BJ (cell line): ENCODE data around the gene AKIRIN2. TPM values are rescaled to one million over a fixed set of nuclear protein-coding genes. Genes with fewer than 3 reads are reported as not detected.

Experiments used
- CTCF ChIA-PET: fragments of 350-600 bp; formaldehyde crosslinking; extraction: SDS; loops from one replicate; lab custom pipeline; 2021; ENCODE audit warnings: antibody characterized with exemption, inconsistent platforms; lab: Yijun Ruan, JAX
- POLR2A ChIA-PET: fragments of 300-600 bp; sonication (Branson Sonifier 250); formaldehyde crosslinking; extraction: SDS; loops from one replicate; lab custom pipeline; 2021; ENCODE audit warnings: antibody characterized with exemption; lab: Charles Lee
- DNase-seq: peaks from one replicate; pipeline ENCODE4 v3.0.0-alpha.2; 2011; ENCODE audit warnings: low read depth
- H3K27me3 ChIP-seq: 2 replicates; pipeline ENCODE4 v1.6.0; 2011; ENCODE audit warnings: low read length; ENCODE audit not compliant: control insufficient read depth, insufficient read depth
- H3K36me3 ChIP-seq: 2 replicates; pipeline ENCODE4 v1.5.1; 2011; ENCODE audit warnings: low read length; ENCODE audit not compliant: control insufficient read depth, insufficient read depth
- H3K4me3 ChIP-seq: 2 replicates; pipeline ENCODE4 v1.5.1; 2011; ENCODE audit warnings: low read depth, mild to moderate bottlenecking, control low read depth, low read length
- polyA plus RNA-seq: library from polyadenylated mRNA; depleted of rRNA; stranded (reverse); fragments of >200 nt; gene quantifications from 2 replicates; pipeline ENCODE4 v1.2.3, GENCODE V29; 2011
- TF ChIP-seq, protein P1 (sequence below): IDR thresholded peaks from 2 replicates; pipeline ENCODE4 v1.5.1; 2011; ENCODE audit warnings: low read depth, mild to moderate bottlenecking, control low read depth, inconsistent platforms, low read length, moderate library complexity; ENCODE audit not compliant: insufficient read depth

AKIRIN2 gene
- polyA plus RNA-seq, 1 experiment: 8.1 TPM

DNA sequence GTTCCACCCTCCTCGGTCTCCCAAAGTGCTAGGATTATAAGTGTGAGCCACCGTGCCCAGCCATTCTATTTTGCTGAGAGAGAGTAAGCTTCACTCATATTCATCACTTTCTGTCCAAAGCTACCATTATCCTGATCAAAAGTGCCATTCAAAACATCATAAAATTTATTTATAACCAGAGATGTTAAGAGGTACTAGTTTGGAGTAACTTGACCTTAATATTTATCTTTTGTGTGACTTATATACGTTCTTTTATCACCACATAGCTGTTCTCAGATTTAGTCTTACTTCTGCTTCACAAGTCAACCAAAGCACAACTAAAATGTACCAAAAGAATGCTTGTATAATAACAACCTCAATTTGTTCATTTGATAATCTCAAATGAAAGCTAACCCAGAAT lies 18.1 kb downstream of the AKIRIN2 start:
- no peak overlapping the region for H3K4me3 ChIP-seq
- H3K27me3 ChIP-seq: no peaks in the 10 kb centered on the region
- no peaks in the 10 kb centered on the region; the same call in 1 of the 2 replicates for H3K36me3 ChIP-seq
- no peak for DNase-seq
- TF ChIP-seq, protein P1, sequence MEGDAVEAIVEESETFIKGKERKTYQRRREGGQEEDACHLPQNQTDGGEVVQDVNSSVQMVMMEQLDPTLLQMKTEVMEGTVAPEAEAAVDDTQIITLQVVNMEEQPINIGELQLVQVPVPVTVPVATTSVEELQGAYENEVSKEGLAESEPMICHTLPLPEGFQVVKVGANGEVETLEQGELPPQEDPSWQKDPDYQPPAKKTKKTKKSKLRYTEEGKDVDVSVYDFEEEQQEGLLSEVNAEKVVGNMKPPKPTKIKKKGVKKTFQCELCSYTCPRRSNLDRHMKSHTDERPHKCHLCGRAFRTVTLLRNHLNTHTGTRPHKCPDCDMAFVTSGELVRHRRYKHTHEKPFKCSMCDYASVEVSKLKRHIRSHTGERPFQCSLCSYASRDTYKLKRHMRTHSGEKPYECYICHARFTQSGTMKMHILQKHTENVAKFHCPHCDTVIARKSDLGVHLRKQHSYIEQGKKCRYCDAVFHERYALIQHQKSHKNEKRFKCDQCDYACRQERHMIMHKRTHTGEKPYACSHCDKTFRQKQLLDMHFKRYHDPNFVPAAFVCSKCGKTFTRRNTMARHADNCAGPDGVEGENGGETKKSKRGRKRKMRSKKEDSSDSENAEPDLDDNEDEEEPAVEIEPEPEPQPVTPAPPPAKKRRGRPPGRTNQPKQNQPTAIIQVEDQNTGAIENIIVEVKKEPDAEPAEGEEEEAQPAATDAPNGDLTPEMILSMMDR: no peak
- CTCF ChIA-PET: interaction anchor here (1.1 kb wide), 1 partner anchor 21 kb away, joined by 3 read pairs; no protein-coding TSS in a partner anchor
- POLR2A ChIA-PET: no interaction called here

DNA sequence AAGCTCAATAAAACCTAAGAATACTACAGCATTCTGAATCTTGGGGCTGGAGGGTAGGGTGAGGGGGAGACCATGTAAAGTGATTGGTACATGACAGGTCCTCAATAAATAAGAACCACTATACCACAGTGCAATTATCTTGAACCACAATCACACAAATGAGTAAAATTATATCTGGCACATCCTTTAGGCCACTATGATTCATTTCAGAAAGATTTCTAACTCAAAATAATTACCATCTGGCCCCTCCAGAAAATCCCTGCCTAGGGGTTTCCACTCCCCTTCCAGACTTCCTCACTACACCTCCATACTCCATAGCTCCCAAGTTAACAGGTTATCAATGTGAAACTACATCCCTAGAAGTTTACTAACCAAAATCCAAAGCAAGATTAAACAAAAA lies 19.7 kb downstream of the AKIRIN2 start:
- TF ChIP-seq, protein P1: no peak

DNA sequence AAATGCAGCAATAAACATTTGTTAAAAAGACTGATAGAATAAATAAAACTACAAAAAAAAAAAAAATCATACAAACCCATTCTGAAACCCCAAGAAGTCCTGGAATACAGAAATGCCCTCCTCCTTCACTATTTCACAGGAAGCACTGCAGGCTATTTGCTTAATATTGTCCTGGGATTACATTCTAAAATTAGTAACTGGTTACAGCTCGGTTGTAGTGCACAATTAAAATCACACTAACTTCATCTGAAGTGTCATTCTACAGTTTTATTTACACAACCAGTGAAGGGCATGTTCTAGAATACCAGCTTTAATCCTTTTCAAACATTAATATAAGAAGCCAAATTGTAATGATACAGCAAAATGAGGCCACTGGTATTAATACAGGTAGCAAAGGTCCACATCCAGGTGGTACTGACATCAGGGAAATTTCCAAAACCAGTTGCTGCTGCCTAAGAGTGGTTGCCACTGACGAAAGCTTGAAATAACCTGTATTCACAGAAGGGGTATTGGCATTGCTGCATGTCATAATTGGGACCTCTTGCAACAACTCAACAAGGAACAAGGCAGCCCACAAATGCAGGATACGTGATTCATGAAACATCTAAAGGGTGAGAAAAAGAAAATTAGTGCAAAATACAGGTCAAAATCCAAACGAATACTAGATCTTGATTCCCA lies 26.9 kb downstream of the AKIRIN2 start:
- Histone ChIP-seq H3K4me3 (no peak overlapping the region), H3K36me3 (peaks cover 6% of the 10 kb centered on the region; the same call in 1 of the 2 replicates), H3K27me3 (no peaks in the 10 kb centered on the region)
- CTCF ChIA-PET: no interaction called here
- TF ChIP-seq, protein P1: no peak
- no peak for DNase-seq
- POLR2A ChIA-PET: no interaction called here

More for the DNA sequence above, 19.7 kb downstream of the AKIRIN2 start:
- Histone ChIP-seq H3K4me3 (no peak overlapping the region), H3K36me3 (no peaks in the 10 kb centered on the region; the same call in 1 of the 2 replicates), H3K27me3 (no peaks in the 10 kb centered on the region)
- CTCF ChIA-PET: interaction anchor here (1.2 kb wide), 1 partner anchor 54 kb away, joined by 3 read pairs; no protein-coding TSS in a partner anchor
- DNase-seq: no peak
- POLR2A ChIA-PET: interaction anchor here (1.0 kb wide), 1 partner anchor 20 kb away, joined by 4 read pairs; the partner anchor contains the start of gene AKIRIN2

DNA sequence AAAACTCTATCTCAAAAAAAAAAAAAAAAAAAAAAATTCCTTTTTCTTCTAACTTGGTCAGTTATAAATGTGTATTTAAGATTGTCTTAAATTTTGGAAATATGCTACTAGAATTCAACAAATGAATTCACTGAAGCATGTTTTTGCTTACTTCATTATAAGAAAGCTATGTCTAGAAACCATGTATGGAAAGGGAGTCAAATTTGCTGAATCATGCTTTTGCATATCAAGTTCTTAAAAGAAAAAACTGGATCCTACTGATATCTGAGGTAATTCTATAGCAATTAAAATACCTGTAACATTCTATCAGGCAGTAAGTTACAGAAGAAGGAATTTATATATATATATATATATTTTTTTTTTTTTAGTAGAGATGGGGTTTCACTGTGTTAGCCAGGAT lies 27.7 kb downstream of the AKIRIN2 start:
- no peak for DNase-seq
- CTCF ChIA-PET: interaction anchor here (0.6 kb wide), 1 partner anchor 206 kb away, joined by 4 read pairs; no protein-coding TSS in a partner anchor

DNA sequence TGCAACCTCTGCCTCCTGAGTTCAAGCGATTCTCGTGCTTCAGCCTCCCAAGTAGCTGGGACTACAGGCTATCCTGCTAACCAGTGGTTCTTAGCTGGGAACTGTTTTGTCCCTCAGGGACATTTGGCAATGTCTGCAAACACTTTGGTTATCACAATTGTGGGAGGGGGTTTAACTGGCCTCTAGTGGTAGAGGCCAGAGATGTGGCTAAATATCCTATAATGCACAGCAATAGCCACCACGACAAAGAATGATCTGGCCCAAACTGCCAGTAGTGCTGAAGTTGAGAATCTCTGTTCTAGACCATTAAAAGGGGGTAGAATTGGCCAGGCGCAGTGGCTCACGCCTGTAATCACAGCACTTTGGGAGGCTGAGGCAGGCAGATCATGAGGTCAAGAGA lies 28.8 kb downstream of the AKIRIN2 start:
- peaks cover 6% of the 10 kb centered on the region; the same call in 1 of the 2 replicates for H3K36me3 ChIP-seq
- CTCF ChIA-PET: no interaction called here

More for the DNA sequence above, 27.7 kb downstream of the AKIRIN2 start:
- TF ChIP-seq, protein P1: no peak
- Histone ChIP-seq H3K36me3 (peaks cover 6% of the 10 kb centered on the region; the same call in 1 of the 2 replicates), H3K27me3 (no peaks in the 10 kb centered on the region), H3K4me3 (no peak overlapping the region)
- POLR2A ChIA-PET: no interaction called here

More for the DNA sequence above, 28.8 kb downstream of the AKIRIN2 start:
- POLR2A ChIA-PET: no interaction called here
- TF ChIP-seq, protein P1: no peak
- DNase-seq: no peak
- no peaks in the 10 kb centered on the region for H3K27me3 ChIP-seq
- H3K4me3 ChIP-seq: no peak overlapping the region
